AG04449 (cell line): ENCODE results near the gene MOB3A.

Source experiments
- CTCF ChIA-PET: fragments of 350-600 bp; formaldehyde crosslinking; extraction: SDS; loops from one replicate; lab custom pipeline; 2021; ENCODE audit warnings: antibody characterized with exemption; lab: Yijun Ruan, JAX
- POLR2A ChIA-PET: fragments of 400-600, 350-600 bp; formaldehyde crosslinking; extraction: SDS; loops from one replicate; lab custom pipeline; 2020; ENCODE audit warnings: antibody characterized with exemption, inconsistent platforms; lab: Yijun Ruan, JAX
- DNase-seq: peaks from one replicate; pipeline ENCODE4 v3.0.0-alpha.2; 2010; ENCODE audit warnings: low read depth, low spot score
- H3K4me3 ChIP-seq: 2 replicates; pipeline ENCODE4 v1.5.1; 2011; ENCODE audit warnings: low read depth, mild to moderate bottlenecking, control low read depth, low read length
- TF ChIP-seq, protein P1 (sequence below): IDR thresholded peaks from one replicate; pipeline ENCODE4 v1.5.1; 2011; ENCODE audit warnings: mild to moderate bottlenecking, moderate library complexity, low read length, control low read depth, inconsistent platforms; ENCODE audit not compliant: insufficient read depth; ENCODE audit errors: missing control alignments

MOB3A gene

DNA sequence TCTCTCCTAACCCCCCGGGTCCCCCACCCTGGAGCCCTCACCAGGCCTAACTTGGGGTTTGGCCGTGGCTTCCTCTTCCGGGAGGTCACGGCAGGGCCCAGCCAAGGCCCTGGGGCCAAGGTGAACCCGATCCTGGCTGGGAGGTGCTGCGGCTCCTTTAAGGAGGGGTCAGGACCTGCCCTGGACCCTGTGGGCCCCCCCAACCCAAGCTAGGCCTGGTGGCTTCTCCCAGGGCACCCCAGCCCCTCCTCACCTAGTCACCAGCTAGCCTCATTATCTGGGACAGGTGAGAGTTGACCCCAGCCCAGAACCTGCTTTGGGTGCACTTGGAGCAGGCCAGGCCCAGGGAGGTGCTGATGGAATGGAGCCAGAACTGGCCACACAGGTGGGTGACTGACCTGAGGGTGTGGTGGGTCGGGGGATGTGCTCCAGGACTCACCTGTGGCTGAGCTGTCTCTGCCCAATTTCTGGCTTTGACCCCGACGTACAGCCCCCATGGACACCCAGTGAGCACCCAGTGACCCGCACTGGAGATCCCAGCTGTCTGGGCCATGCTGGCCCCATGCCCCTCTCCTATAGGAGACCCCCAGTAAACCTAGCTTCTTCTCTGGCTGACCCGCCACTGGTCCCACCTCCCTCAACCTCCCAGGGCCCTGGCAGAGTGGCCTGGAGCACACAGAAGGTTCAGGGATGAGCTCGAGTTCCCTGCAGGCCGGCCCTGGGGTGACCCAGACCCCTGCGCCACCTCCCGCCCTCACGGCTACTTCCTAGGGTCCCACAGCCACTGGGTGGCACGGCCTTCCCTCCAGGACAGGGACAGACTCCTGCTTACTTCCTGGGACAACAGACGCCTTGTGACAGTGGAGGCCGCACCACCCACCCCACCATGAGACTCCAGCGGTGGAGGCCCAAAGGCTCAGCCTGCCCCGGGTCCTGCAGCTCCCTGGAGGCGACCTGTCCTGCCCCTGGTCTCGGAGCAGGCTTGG is 38.3 kb downstream of the MOB3A start:
- TF ChIP-seq, protein P1, sequence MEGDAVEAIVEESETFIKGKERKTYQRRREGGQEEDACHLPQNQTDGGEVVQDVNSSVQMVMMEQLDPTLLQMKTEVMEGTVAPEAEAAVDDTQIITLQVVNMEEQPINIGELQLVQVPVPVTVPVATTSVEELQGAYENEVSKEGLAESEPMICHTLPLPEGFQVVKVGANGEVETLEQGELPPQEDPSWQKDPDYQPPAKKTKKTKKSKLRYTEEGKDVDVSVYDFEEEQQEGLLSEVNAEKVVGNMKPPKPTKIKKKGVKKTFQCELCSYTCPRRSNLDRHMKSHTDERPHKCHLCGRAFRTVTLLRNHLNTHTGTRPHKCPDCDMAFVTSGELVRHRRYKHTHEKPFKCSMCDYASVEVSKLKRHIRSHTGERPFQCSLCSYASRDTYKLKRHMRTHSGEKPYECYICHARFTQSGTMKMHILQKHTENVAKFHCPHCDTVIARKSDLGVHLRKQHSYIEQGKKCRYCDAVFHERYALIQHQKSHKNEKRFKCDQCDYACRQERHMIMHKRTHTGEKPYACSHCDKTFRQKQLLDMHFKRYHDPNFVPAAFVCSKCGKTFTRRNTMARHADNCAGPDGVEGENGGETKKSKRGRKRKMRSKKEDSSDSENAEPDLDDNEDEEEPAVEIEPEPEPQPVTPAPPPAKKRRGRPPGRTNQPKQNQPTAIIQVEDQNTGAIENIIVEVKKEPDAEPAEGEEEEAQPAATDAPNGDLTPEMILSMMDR: no peak
- H3K4me3 ChIP-seq: no peak overlapping the region
- ChIA-PET POLR2A (no interaction called here), CTCF (interaction anchor here (1.6 to 2.5 kb wide), 2 partner anchors 12 to 39 kb away, joined by 5 to 9 read pairs; no protein-coding TSS in a partner anchor)
- no peak for DNase-seq

- ChIA-PET CTCF (interaction anchor here (1.1 to 1.3 kb wide), 2 partner anchors 29 to 37 kb away, joined by 3 to 4 read pairs; no protein-coding TSS in a partner anchor), POLR2A (interaction anchor here (0.6 kb wide), 1 partner anchor 111 kb away, joined by 3 read pairs; no protein-coding TSS in a partner anchor)
- no peak overlapping the region for H3K4me3 ChIP-seq
- TF ChIP-seq, protein P1: no peak
- no peak for DNase-seq
These were observed 39.3 kb downstream of the MOB3A start for GRCh38 chr19:2056837-2057192.

- DNase-seq: no peak
- peak overlapping the region; percentile 32 for H3K4me3 ChIP-seq
- ChIA-PET CTCF (interaction anchor here (1.1 to 1.3 kb wide), 2 partner anchors 29 to 36 kb away, joined by 3 to 4 read pairs; no protein-coding TSS in a partner anchor), POLR2A (interaction anchor here (0.6 kb wide), 2 partner anchors 39 to 111 kb away, joined by 3 read pairs; no protein-coding TSS in a partner anchor)
- TF ChIP-seq, protein P1: no peak
These were observed 39.9 kb downstream of the MOB3A start for GRCh38 chr19:2055931-2056836.

- CTCF ChIA-PET: no interaction called here
- TF ChIP-seq, protein P1: no peak
- POLR2A ChIA-PET: interaction anchor here (0.7 kb wide), 1 partner anchor 13 kb away, joined by 3 read pairs; no protein-coding TSS in a partner anchor
- no peak for DNase-seq
- no peak overlapping the region for H3K4me3 ChIP-seq
These were observed 41.4 kb downstream of the MOB3A start for GRCh38 chr19:2054763-2055162.

GRCh38 chr19:2053601-2054389 is 42.3 kb downstream of the MOB3A start:
- no peak overlapping the region for H3K4me3 ChIP-seq
- ChIA-PET CTCF (interaction anchor here (0.7 to 2.8 kb wide), 4 partner anchors 11 to 262 kb away, joined by 3 to 15 read pairs (median 10); no protein-coding TSS in a partner anchor), POLR2A (no interaction called here)
- DNase-seq: no peak
- TF ChIP-seq, protein P1: no peak
